HG03432 (cell line): ENCODE results near the gene OR11H12.
"Not testable (repeated sequence)": the region's sequence is repeated elsewhere in the genome, so short reads cannot be mapped to it uniquely, and the experiment has no call there.

Experiments used
- ATAC-seq: cut with Tn5 transposase; IDR thresholded peaks from one replicate; pipeline ENCODE4 v1.9.1; 2021; ENCODE audit warnings: mild to moderate bottlenecking, moderate library complexity; ENCODE audit not compliant: unreplicated experiment

The OR11H12 gene, protein sequence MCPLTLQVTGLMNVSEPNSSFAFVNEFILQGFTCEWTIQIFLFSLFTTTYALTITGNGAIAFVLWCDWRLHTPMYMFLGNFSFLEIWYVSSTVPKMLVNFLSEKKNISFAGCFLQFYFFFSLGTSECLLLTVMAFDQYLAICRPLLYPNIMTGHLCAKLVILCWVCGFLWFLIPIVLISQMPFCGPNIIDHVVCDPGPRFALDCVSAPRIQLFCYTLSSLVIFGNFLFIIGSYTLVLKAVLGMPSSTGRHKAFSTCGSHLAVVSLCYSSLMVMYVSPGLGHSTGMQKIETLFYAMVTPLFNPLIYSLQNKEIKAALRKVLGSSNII

DNA sequence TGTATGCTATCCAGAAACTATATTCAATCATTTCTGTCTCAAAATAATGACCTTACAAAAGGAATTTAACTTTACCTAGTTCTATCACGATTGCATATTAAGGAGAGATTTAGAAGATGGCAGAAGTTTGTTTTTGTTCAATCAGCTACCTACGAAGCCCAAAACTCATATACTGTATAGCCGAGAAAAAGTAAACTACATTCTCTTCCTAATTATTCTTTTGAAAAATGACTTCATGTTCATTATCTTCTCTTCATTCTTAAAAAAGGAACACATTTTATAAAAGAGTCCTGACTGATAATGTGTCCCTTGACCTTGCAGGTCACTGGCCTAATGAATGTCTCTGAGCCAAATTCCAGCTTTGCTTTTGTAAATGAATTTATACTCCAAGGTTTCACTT lies at the start of gene OR11H12:
TSS of gene OR11H12 (plus strand) at position 301 of the 400 bp plus-strand sequence. CDS start at position 301, 0 bp downstream.
- ATAC-seq: not testable (repeated sequence)

DNA sequence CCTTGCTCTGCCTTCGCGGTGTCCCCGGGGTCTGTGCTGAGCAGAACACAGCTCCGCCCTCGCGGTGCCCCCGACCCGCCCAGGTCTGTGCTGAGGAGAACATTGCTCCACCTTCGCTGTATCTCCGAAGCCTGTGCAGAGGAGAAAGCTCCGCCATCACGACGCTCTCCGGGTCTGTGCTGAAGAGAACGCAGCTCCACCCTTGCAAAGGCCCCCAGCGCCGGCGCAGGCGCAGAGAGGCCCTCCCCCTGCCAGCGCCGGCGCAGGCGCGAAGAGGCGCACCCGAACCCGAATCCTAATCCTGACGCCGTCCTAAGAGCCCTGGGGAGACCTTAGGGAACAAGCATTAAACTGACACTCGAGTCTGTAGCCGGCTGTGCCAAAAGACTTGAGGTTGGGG lies 18.0 kb upstream of the OR11H12 start:
- not testable (repeated sequence) for ATAC-seq

DNA sequence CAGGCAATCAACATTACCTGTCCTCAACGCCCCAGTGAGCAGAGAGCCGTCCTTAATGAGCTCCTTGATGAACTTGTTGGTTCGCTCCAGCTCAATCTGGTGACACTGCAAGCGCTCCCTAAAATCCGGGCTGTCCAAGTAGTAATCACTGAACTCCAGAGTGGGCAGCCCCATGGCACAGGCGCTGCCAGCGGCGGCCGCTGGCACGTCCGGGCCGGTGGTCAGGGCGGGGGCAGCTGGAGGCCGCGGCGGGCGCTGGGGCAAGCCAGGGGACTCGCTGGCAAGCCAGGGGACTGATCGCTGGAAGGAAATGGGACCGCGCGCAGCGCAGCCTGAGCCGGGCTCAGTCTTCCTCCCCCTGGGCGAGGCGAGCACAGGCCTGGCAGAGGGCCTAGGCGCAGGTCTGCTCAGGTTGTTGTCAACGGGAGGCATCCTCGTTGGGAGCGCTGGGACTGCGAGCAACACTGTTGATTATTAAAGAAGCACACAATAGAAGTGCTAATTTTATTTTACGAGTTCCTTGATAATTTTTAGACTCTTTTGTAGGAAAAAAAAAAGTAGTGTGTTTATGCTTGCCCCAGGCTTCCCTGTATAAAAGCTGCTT lies 25.8 kb downstream of the OR11H12 start:
- ATAC-seq: not testable (repeated sequence)

DNA sequence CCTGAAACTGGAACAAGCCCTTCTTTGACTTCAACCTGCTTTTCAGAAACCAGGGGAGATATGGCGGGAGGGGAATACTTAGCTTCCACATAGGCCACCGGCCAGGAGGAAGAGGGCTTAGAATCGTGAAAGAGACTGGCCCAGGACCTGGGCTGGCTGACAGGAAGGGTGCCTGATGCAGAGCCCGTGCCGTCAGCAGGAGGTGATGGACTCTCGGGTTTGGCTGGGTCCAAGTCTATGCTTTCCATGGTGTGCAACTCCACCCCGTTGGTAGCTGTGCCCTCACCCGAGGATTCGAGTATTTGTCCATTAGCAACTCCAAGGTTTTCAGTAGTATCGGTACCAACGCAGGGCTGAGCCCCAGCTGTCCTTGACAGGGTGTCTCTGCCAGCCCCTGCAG lies 35.1 kb downstream of the OR11H12 start:
- ATAC-seq: not testable (repeated sequence)

DNA sequence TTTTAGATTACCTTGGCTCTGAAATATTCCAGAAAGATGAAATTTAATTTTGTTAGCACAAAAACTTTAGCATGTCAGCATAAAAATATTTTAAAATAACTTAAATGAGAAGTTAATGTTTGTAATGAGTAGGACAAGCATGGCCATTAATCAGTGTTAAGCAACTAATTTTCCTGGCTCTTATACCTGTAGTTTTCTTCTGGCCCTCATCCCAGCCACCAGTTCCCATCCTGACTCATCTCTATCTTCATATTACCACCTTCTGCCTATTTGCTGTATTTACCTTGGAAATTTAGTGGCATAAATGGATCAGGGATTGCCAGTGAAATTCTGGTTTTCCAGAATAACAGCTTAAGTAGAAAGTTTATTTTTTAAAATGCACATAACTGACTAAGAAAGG lies 37.1 kb downstream of the OR11H12 start:
- ATAC-seq: not testable (repeated sequence)

DNA sequence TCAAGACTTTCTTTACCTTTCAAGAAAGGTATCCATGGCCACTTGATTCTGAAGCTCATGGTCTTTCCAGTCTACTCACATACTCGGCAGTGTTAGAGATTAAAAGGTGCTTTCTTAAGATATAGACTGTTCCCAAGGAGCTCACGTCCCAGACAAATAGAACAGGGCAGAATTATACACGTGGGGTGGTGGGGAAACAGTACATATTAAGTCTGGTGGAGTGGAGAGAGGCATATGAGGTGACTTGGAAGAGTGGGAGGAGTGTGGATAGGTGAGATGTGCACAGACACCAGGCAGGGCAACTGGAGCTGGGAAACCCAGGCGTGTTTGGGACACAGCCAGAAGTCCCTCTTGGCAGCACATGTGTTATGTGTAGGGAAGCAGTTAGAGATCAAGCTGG lies 37.9 kb downstream of the OR11H12 start:
- not testable (repeated sequence) for ATAC-seq

DNA sequence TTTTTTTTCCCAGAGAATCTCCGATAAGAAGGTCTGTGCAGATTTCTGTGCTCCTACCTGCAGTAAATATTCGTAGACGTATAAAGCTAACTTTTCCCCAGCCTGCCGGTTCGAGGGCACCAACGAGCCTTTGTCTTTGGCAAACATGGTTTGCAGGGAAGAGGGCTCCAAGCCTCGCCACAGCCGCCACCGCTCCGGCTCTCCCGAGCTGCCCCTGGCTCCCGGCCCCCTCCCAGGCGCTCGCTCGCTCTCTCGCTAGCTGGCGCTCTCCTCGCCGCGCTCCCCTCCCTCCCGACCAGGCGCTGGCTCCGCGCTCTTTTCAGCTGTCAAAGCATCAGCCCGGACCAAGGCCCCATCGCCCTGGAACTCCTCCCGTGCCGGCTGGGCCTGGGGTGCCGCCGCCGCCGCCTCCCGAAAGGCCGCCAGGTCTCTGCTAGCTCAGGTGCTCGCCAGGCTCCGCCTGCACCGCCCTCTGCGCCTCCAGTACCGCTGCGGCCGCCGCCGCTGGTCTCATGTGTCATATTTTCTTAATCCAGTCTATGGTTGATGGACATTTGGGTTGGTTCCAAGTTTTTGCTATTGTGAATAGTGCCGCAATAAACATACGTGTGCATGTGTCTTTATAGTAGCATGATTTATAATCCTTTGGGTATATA lies 45.3 kb downstream of the OR11H12 start:
- ATAC-seq: not testable (repeated sequence)
